Measurements from ENCODE around the gene LRRC36.

Gene LRRC36

GRCh38 chr16:67294938-67295361, 31.7 kb upstream of the LRRC36 start:
- DNase-seq (ENCODE audit: low read depth in 2 of 2) = no peak

GRCh38 chr16:67296420-67296819, 30.2 kb upstream of the LRRC36 start:
- DNase-seq (ENCODE audit: low read depth in 2 of 2) = no peak

- no peak for DNase-seq (ENCODE audit: low read depth in 2 of 2)
Observed at GRCh38 chr16:67298277-67298676, 28.3 kb upstream of the LRRC36 start.

DNA sequence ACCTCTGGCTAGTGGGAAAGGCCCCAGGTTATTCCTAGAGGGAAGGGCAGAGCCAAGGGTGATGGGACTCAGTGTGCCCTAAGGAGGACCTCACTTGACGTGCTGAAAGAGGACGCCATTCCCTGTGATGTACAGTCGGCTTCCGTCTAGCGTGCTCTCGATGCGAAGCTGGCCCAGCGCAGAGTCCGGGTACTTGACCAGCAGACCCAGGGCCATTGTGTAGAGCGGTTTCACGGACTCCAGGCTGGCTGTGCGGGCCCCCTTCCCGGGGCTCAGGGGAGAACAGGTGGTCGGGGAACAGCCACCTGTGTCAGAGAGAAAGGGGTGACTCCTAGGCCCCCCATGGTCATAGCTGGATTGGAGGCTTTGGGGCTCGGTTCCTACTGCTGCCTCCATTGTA, 27.3 kb upstream of the LRRC36 start:
- no peak for DNase-seq (ENCODE audit: low read depth in 2 of 2)

DNA sequence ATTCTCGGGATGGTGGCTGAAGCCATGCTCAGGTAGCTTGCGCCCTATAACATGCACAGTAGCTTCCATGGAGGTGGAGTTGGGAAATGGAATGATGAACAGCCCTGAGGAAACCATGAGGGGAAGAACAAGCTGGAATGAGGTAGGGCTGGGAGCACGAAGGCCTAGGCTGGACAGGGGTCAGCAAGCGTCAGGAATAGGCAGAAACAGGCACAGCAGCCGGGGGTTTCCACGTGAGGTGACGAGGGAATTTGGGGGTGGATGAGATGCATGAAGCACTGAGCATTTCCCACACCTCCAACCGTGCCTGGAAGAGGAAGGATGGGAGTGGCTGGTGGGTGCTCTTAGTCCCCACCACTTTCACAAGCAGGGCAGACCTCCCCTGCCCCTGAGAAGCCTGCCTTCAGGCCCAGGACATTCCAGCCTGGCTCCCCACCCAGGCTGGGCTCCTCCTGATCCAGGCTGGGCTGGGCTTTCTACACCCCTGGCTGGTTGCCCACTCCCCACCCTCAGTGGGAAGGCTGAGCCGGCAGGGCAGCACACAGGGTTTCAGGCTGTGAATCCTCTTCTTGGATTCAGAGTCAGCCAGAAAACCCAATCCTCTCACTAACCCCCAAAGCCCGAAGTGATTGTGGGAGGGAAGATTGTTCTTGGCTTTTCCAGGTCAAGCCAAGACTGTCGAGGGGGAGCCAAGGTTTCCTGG, 25.4 kb upstream of the LRRC36 start:
- no peak for DNase-seq (ENCODE audit: low read depth in 2 of 2)

DNA sequence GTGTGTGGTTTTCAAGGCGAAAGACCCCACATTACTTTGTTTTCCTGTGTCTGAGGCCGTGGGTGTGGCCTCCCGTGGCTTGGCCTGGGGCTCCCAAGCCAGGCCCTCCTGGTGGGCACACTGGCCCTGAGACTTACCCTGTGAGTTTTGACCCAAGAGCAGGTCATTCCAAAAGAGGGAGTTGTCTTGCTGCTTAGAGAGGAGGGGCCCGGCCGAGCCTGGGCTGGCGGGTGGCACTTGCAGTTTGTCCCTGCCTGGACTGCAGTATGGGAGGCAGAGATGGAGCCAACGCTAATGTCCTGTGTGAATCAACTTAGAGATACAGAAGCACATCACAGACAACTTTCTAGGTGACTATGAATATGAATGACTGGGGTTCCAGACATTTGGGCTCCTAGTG, 24.5 kb upstream of the LRRC36 start:
- DNase-seq (ENCODE audit: low read depth in 2 of 2) = no peak

- DNase-seq (ENCODE audit: low read depth in 2 of 2) = no peak
Observed at GRCh38 chr16:67302970-67303369, 23.6 kb upstream of the LRRC36 start.

DNA sequence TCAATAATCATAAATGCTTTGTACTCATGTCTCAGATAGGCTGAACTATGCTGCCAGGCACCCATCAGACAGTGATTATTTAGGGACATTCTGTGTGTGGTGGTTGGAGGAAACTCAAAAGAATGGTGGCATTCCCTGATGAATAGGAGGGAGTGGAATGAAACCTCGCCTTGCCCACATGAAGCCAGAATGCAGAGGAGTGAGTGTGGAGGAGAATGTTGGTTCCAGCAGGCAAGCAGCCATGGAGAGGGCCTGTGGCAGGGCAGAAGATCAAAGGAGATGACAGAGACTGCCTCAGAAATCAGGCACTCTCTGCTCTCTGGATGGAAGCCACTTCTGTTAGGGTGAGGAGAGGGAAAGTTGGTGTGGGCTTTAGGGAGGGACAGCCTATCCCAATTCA, 22.6 kb upstream of the LRRC36 start:
- DNase-seq (ENCODE audit: low read depth in 2 of 2) = no peak

DNA sequence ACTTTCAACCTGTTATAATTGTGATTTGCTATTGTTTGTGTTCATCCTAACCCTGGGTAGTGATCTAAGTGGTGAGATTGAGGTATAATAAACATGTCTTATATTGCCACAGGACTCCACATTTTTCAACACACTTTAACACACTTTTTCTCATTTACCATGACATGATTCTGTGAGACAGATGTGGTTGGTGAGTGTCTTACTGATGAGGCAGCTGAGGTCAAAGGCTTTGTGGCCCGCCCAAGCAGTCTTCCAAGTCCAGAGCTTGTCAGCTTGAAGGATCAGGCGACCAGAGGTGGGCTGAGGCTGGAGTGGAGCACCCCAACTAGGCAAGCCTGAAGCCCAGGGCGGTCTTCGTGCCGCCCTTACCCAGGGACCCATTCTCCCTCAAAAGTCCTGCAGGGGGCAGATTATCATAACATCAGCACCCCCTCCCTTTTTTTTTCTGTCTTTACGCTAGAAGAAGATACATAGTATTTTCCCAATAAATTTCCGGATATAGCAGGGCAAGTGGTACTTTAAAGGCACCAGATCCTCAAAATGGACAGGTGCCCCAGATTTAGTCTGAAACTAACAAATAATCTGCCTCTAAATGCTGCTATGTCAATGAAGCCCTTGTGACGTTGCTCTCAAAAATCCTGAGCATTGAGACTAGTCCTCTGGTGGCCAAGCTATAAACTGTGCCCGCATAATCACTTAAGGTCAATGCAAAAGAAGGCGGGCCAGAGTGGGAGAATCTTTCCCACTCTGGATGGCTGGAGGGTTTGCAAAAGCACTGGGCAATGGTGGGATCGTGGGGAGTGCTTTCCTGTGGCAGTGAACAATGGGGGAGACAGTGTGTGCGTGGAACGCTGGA, 21.2 kb upstream of the LRRC36 start:
- DNase-seq (ENCODE audit: low read depth in 2 of 2) = no peak

- no peak for DNase-seq (ENCODE audit: low read depth in 2 of 2)
Observed at GRCh38 chr16:67310561-67310960, 16.1 kb upstream of the LRRC36 start.

DNA sequence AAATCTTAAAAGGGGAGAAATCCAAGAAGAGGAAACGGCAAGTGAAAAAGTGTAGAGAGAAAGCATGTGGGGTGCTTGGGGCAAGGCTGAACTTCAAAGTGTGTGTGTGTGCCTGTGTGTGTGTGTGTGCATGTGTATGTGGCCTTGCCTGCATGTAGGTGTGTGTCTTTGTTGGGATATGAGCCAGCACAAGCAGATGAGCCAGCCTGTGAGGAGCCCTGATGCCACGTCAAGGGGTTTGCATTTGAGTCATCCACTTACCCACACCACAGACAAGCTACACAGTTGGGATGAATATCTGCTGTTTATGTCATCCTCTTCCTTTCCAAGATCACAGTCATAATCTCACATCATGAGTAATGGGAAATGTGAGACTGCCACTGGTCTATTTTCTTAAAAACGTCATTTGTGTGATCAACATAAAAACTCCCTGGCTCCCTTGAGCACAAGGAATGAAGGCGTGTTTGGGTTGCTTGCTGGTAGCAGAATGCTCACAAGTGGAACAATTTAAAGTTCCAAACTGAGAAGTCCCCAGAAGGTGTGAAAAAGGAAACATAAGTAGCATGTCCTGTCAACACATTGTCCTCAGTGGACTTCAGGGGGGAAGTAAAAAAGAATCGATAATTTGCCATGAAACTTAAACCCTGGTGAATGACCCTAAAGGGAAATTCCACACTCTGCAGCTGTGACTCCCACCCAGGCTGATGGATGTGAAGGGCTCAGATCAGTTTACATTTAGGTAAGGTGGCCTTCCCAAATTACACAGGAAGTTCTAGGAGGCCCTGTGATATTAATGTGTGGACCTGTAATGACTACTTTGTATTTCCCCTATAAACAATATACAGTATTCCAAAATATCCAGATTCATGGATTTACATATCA, 14.8 kb upstream of the LRRC36 start:
- peak; percentile 49 to 62 for DNase-seq (ENCODE audit: low read depth in 2 of 2)

- no peak for DNase-seq (ENCODE audit: low read depth in 2 of 2)
Observed at GRCh38 chr16:67312719-67313118, 13.9 kb upstream of the LRRC36 start.

GRCh38 chr16:67317853-67318252, 8.8 kb upstream of the LRRC36 start:
- no peak for DNase-seq (ENCODE audit: low read depth in 2 of 2)

DNA sequence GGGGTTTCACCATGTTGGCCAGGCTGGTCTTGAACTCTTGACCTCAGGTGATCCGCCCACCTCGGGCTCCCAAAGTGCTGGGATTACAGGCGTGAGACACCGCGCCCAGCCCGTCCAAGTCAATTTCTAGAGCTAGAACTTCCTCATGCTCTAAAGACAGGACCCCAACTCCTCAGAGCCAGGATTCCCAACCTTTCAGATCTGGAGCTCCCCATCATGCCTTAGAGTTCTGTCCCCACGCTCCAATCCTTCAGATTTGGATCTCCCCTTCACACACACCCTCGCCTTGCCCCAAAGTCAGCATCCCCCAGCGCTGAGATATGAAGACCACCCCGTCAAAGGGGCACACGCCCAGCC, 522 bp upstream of the LRRC36 start:
- DNase-seq (ENCODE audit: low read depth in 2 of 2) = no peak

GRCh38 chr16:67327743-67328142, 1.1 kb downstream of the LRRC36 start:
- DNase-seq (ENCODE audit: low read depth in 2 of 2) = no peak

GRCh38 chr16:67329901-67330300, 3.3 kb downstream of the LRRC36 start:
- DNase-seq (ENCODE audit: low read depth in 2 of 2) = no peak

DNA sequence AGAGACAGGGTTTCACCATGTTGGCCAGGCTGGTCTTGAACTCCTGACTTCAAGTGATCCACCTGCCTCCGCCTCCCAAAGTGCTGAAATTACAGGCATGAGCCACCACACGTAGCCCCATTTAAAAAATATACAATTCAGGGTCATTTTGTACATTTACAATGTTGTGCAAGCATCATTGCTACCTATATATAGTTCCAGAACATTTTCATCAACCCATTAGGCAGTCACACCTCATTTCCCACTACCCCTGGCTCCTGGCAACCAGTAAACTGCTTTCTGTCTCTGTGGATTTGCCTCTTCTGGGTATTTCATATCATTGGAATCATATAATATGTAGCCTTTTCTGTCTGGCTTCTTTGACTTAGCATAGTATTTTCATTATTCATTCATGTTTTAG, 6.7 kb downstream of the LRRC36 start:
- DNase-seq (ENCODE audit: low read depth in 2 of 2) = no peak

- no peak for DNase-seq (ENCODE audit: low read depth in 2 of 2)
Observed at GRCh38 chr16:67336116-67336515, 9.5 kb downstream of the LRRC36 start.

GRCh38 chr16:67336648-67337047, 10.0 kb downstream of the LRRC36 start:
- DNase-seq (ENCODE audit: low read depth in 2 of 2) = no peak

DNA sequence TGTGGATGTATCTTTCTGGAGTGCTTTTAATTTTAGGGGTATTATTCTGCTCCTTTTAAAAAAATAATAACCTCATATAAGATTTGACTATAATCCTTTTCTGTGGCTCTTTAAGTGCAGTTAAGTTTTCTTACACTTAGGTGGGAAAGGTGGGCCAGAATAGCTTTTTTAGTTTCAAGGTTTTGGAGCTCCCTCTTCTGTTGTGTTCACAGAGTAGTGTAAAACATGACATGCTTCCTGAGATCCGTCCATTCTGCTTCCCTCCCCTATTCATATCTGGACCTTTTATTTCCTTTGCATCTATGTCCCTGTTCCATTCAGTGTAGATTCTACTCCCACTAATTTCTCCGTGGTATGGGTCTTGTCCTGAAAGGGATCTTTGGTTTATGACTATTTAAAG, 12.8 kb downstream of the LRRC36 start:
- no peak for DNase-seq (ENCODE audit: low read depth in 2 of 2)

GRCh38 chr16:67341250-67341649, 14.6 kb downstream of the LRRC36 start:
- no peak for DNase-seq (ENCODE audit: low read depth in 2 of 2)

- no peak for DNase-seq (ENCODE audit: low read depth in 2 of 2)
Observed at GRCh38 chr16:67342616-67343015, 16.0 kb downstream of the LRRC36 start.

All from stimulated activated CD8-positive, alpha-beta memory T cell treated with anti-CD3 and anti-CD28 coated beads, Interleukin-7, amount 100 ng/mL, for 4 hours (primary cell).